Measurements from ENCODE around the gene POLRMT. TPM values are rescaled to one million over a fixed set of nuclear protein-coding genes. Genes with fewer than 3 reads are reported as not detected.

The POLRMT gene
- total and polyA plus RNA-seq, 2 experiments from 2014 or later: 38.7 to 60.7 TPM

DNA sequence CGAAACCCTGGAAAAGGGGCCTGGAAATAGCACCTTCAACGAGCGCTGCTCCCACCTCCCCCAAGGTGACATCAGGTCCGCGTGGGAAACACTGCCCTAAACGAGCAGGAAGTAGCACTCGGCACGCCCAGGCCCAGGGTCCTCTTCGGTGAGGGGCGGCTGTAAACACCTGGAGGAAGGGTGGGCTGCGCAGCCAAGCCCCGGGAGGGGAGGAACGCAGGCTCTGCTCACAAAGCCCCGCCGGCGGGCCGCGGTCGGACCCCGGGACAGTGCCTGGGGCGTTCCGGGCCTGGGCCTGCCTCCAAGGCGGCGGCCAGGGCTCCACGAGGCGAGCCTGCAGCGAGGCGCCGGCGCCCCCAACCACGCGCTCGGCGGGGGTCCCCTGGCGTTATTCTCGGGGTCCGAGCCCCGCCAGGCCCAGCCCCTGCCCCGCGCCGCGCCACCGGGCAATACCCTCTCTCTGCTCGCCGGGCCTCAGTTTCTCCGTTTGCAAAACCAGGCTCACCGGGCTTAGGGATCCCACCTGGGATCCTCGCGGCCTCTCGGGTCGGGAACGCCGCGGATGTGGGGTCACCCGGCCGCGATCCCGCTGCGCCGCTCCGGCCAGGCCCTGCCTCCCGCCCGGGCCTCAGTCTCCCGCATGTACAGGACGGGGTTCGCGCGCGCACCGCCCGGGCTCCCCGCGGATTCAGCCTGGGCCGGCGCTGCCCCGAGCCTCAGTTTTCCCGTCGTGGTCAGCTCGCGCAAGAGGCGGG, 29.0 kb upstream of the POLRMT start:
- 2% methylated on average over 46 of the region's 81 CpGs for WGBS (ENCODE audit: low lambda C conversion rate, missing lambda C conversion rate)
- TF ChIP-seq CTCF (IDR thresholded peaks at IDR 0.05; ENCODE audit: poor library complexity): no peak
- no peak for TF ChIP-seq EZH2phosphoT487 (IDR thresholded peaks at IDR 0.05; ENCODE audit: low read depth, severe bottlenecking, unreplicated experiment)
- no peak for TF ChIP-seq EZH2 (IDR thresholded peaks at IDR 0.05; ENCODE audit: borderline replicate concordance)
- H3K4me1 ChIP-seq (ENCODE audit: insufficient read depth): peaks cover 48% of the 10 kb centered on the region
- no peaks in the 10 kb centered on the region for H3K36me3 ChIP-seq (replicated peaks; ENCODE audit: insufficient read depth, low read depth)
- H3K4me3 ChIP-seq: peak overlapping the region; percentile 99
- no peaks in the 10 kb centered on the region for H3K27me3 ChIP-seq
- peaks cover 55% of the 10 kb centered on the region for H3K79me2 ChIP-seq
- H3K9me2 ChIP-seq (replicated peaks; ENCODE audit: insufficient read depth): no peaks in the 10 kb centered on the region
- peak overlapping the region; percentile 91 for H3K27ac ChIP-seq
- H4K20me1 ChIP-seq (ENCODE audit: insufficient read depth, poor library complexity, severe bottlenecking): peaks cover 47% of the 10 kb centered on the region
- H2AFZ ChIP-seq: no peak overlapping the region
- DNase-seq (ENCODE audit: low spot score): peak; percentile 75
- peak overlapping the region; percentile 96 for H3K4me2 ChIP-seq
- no peaks in the 10 kb centered on the region for H3K9me3 ChIP-seq (ENCODE audit: low read depth)

DNA sequence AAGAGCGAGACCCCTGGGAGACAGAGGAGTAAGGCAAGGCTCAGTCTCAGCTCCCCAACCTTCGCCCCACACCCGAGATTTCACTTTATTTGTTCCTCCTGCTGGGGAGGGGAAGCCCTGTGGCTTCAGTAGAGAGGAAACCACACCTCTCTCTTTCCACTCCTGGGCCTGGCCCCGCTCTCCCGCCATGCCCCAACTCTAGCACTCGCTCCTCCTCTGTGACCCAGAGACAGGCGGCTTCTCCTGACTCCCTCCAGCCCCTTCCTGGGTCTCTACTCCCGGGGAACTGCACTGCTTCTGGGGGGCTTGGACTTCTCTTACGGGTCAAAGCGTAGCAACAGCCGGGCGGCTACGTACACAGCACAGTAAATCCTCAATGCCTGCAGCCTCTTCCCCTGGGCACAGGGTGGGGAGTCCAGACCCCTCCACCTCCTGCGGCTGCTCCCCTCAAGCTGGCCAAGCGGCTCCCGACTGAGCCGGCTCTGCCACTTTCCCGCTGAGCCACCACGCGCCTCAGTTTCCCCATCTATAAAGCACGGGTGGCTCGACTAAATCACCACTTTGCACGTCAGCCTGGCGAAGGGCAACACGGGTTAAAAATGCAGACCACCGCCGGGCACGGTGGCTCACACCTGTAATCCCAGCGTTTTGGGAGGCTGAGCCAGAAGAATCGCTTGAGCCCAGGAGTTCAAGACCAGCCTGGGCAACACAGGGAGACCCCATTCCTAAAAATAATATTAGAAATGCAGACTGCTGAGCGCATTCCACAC, 28.3 kb upstream of the POLRMT start:
- no peak overlapping the region for H2AFZ ChIP-seq
- H3K9me3 ChIP-seq (ENCODE audit: low read depth): no peaks in the 10 kb centered on the region
- no peaks in the 10 kb centered on the region for H3K27me3 ChIP-seq
- no peaks in the 10 kb centered on the region for H3K36me3 ChIP-seq (replicated peaks; ENCODE audit: insufficient read depth, low read depth)
- peak; percentile 56 for DNase-seq (ENCODE audit: low spot score)
- H3K79me2 ChIP-seq: peaks cover 63% of the 10 kb centered on the region
- H3K27ac ChIP-seq: peak overlapping the region; percentile 91
- peaks cover 55% of the 10 kb centered on the region for H4K20me1 ChIP-seq (ENCODE audit: insufficient read depth, poor library complexity, severe bottlenecking)
- peak overlapping the region; percentile 99 for H3K4me3 ChIP-seq
- H3K4me1 ChIP-seq (ENCODE audit: insufficient read depth): peaks cover 50% of the 10 kb centered on the region
- H3K4me2 ChIP-seq: peak overlapping the region; percentile 96
- H3K9me2 ChIP-seq (replicated peaks; ENCODE audit: insufficient read depth): no peaks in the 10 kb centered on the region
- TF ChIP-seq EZH2phosphoT487 (IDR thresholded peaks at IDR 0.05; ENCODE audit: low read depth, severe bottlenecking, unreplicated experiment) (no peak), EZH2 (IDR thresholded peaks at IDR 0.05; ENCODE audit: borderline replicate concordance) (no peak), CTCF (IDR thresholded peaks at IDR 0.05; ENCODE audit: poor library complexity) (no peak)
- WGBS (ENCODE audit: low lambda C conversion rate, missing lambda C conversion rate): 40% methylated on average over 30 of the region's 31 CpGs

GRCh38 chr19:660793-661426, 27.6 kb upstream of the POLRMT start:
- peak overlapping the region; percentile 91 for H3K27ac ChIP-seq

More at GRCh38 chr19:660793-661426, 27.6 kb upstream of the POLRMT start:
- DNase-seq (ENCODE audit: low spot score): peak; percentile 76
- TF ChIP-seq CTCF (IDR thresholded peaks at IDR 0.05; ENCODE audit: poor library complexity): no peak
- no peak for TF ChIP-seq EZH2phosphoT487 (IDR thresholded peaks at IDR 0.05; ENCODE audit: low read depth, severe bottlenecking, unreplicated experiment)
- no peak for TF ChIP-seq EZH2 (IDR thresholded peaks at IDR 0.05; ENCODE audit: borderline replicate concordance)
- no peaks in the 10 kb centered on the region for H3K27me3 ChIP-seq
- H2AFZ ChIP-seq: no peak overlapping the region
- H3K4me1 ChIP-seq (ENCODE audit: insufficient read depth): peaks cover 50% of the 10 kb centered on the region
- H4K20me1 ChIP-seq (ENCODE audit: insufficient read depth, poor library complexity, severe bottlenecking): peaks cover 62% of the 10 kb centered on the region
- peak overlapping the region; percentile 96 for H3K4me2 ChIP-seq
- no peaks in the 10 kb centered on the region for H3K9me3 ChIP-seq (ENCODE audit: low read depth)
- no peaks in the 10 kb centered on the region for H3K9me2 ChIP-seq (replicated peaks; ENCODE audit: insufficient read depth)
- H3K36me3 ChIP-seq (replicated peaks; ENCODE audit: insufficient read depth, low read depth): no peaks in the 10 kb centered on the region
- 61% methylated on average over 20 of the region's 20 CpGs for WGBS (ENCODE audit: low lambda C conversion rate, missing lambda C conversion rate)
- peaks cover 70% of the 10 kb centered on the region for H3K79me2 ChIP-seq
- peak overlapping the region; percentile 99 for H3K4me3 ChIP-seq

Data from hepatocyte (in vitro differentiated cells).